Stomach (tissue), 9 donors: ENCODE data around the gene NPHP4. TPM values are rescaled to one million over a fixed set of nuclear protein-coding genes. Genes with fewer than 3 reads are reported as not detected.

ENCODE experiments used
- DNase-seq, 2 donors: peaks; one replicate each; pipeline versions ENCODE4 v3.0.0 to v3.0.0-alpha.2; 2013 to 2019
- H3K27ac ChIP-seq, 5 donors: fragments of 200-600 bp in 4 of 5; sonication (generic) in 4 of 5; one replicate each; pipeline ENCODE4 v1.5.1; 2013 to 2019; ENCODE audit warnings: mild to moderate bottlenecking in 1 of 5, moderate library complexity in 1 of 5
- H3K27me3 ChIP-seq, 3 donors: fragments of 200-600 bp; sonication (generic); one replicate each; pipeline ENCODE4 v1.5.1; 2017 to 2019; ENCODE audit warnings: mixed run types in 1 of 3
- H3K36me3 ChIP-seq, 4 donors: fragments of 200-600 bp; sonication (generic); 1 replicate in 3 of 4; 2 replicates in 1 of 4; pipeline ENCODE4 v1.5.1; 2016 to 2019
- H3K4me1 ChIP-seq, 4 donors: fragments of 200-600 bp; sonication (generic); one replicate each; pipeline ENCODE4 v1.5.1; 2016 to 2019
- H3K4me3 ChIP-seq, 4 donors: fragments of 200-600 bp; sonication (generic) in 3 of 4; one replicate each; pipeline ENCODE4 v1.5.1; 2016 to 2019; ENCODE audit warnings: mild to moderate bottlenecking in 1 of 4
- H3K9me3 ChIP-seq, 4 donors: fragments of 200-600 bp; sonication (generic); one replicate each; pipeline ENCODE4 v1.5.1; 2016 to 2019
- CTCF ChIP-seq, 7 experiments: fragments of 450-650 bp in 4 of 7; fragments of 200-600 bp in 3 of 7; sonication (generic) in 3 of 7; IDR thresholded peaks; one replicate each; pipeline ENCODE4 v1.5.1; 2016 to 2019; ENCODE audit warnings: antibody characterized with exemption in 7 of 7, control low read depth in 2 of 7, mild to moderate bottlenecking in 1 of 7
- EP300 ChIP-seq: sonication (generic); formaldehyde crosslinking; IDR thresholded peaks from one replicate; pipeline ENCODE4 v1.6.1; 2017; ENCODE audit warnings: antibody characterized with exemption
- POLR2A ChIP-seq, 4 donors: fragments of 450-650 bp; IDR thresholded peaks; one replicate each; pipeline ENCODE4 v1.6.1; 2016; ENCODE audit warnings: antibody characterized with exemption in 4 of 4, control low read depth in 2 of 4, mild to moderate bottlenecking in 1 of 4, moderate library complexity in 1 of 4
- POLR2AphosphoS5 ChIP-seq, 3 donors: sonication (generic); formaldehyde crosslinking; IDR thresholded peaks; one replicate each; pipeline ENCODE4 v1.6.1; 2016; ENCODE audit warnings: antibody characterized with exemption in 3 of 3
- WGBS, 5 donors: extraction: QIAGEN DNeasy Blood & Tissue Kit in 3 of 5; methylation state at CpG; one replicate each; pipeline versions ENCODE4 v1.1.5 to v1.1.7; 2013 to 2018; 5-methylcytosine and 5-hydroxymethylcytosine counted together
- intact Hi-C: fragments of 100-400 bp; cut with DNase I; formaldehyde crosslinking; loops from one replicate; pipeline ENCODE4 v1.15.1; 2023; ENCODE audit warnings: low total_unique reads
- polyA plus RNA-seq, 3 donors: library from polyadenylated mRNA; stranded (reverse); fragments of 200-250 nt; gene quantifications; one replicate each; pipeline ENCODE4 v1.2.3, GENCODE V29; 2013
- total RNA-seq, 5 donors: library from RNA; depleted of rRNA; stranded (reverse); fragments of >200 nt; gene quantifications; one replicate each; pipeline versions ENCODE4 v1.1.0 to v1.2.3, GENCODE V29; 2014 to 2016
- donor health status: healthy with polysubstance abuse.
- donor health status: Bipolar disorder and iron deficiency.
- donor health status: healthy.

The NPHP4 gene
- total and polyA plus RNA-seq, 8 donors = 1.9 to 29.7 (median 7.3) TPM

GRCh38 chr1:5849550-5849949 lies 142.7 kb downstream of the NPHP4 start:
- H3K27ac ChIP-seq = no peak overlapping the region
- intact Hi-C loops = no loop called here

GRCh38 chr1:5847013-5847659 lies 145.1 kb downstream of the NPHP4 start:
- TF ChIP-seq EP300 (no peak), POLR2A (IDR thresholded peaks at IDR 0.05) (no peak), POLR2AphosphoS5 (IDR thresholded peaks at IDR 0.05) (no peak), CTCF (IDR thresholded peaks at IDR 0.05) (no peak)
- intact Hi-C loops = no loop called here
- no peak overlapping the region for H3K27ac ChIP-seq
- H3K36me3 ChIP-seq = no peaks in the 10 kb centered on the region
- WGBS, 5 donors = 27 to 42% (median 31%) methylated on average over 20 to 27 of the region's 27 CpGs
- no peak overlapping the region for H3K4me3 ChIP-seq
- peaks cover 0 to 60% (median 12%) of the 10 kb centered on the region in 3 donors for H3K27me3 ChIP-seq
- peak in 1 of 2 donors; percentile 76 for DNase-seq
- H3K9me3 ChIP-seq = no peaks in the 10 kb centered on the region
- H3K4me1 ChIP-seq = no peaks in the 10 kb centered on the region

More at GRCh38 chr1:5849550-5849949, 142.7 kb downstream of the NPHP4 start:
- no peak for TF ChIP-seq CTCF (IDR thresholded peaks at IDR 0.05)
- no peak for TF ChIP-seq POLR2AphosphoS5 (IDR thresholded peaks at IDR 0.05)
- no peak for TF ChIP-seq EP300
- TF ChIP-seq POLR2A (IDR thresholded peaks at IDR 0.05) = no peak
- H3K4me1 ChIP-seq = no peaks in the 10 kb centered on the region
- WGBS, 5 donors = 62 to 77% (median 71%) methylated on average over 4 of the region's 4 CpGs
- H3K9me3 ChIP-seq = no peaks in the 10 kb centered on the region
- DNase-seq = no peak
- H3K36me3 ChIP-seq = no peaks in the 10 kb centered on the region
- H3K27me3 ChIP-seq = peaks cover 0 to 36% (median 12%) of the 10 kb centered on the region in 3 donors
- no peak overlapping the region for H3K4me3 ChIP-seq

GRCh38 chr1:5845376-5845775 lies 146.8 kb downstream of the NPHP4 start:
- intact Hi-C loops = no loop called here
- 52 to 81% (median 62%) methylated on average over 2 to 5 of the region's 5 CpGs for WGBS, 5 donors
- no peaks in the 10 kb centered on the region for H3K36me3 ChIP-seq
- no peak for DNase-seq
- no peaks in the 10 kb centered on the region for H3K4me1 ChIP-seq
- peaks cover 0 to 77% (median 12%) of the 10 kb centered on the region in 3 donors for H3K27me3 ChIP-seq
- H3K4me3 ChIP-seq = no peak overlapping the region
- no peak overlapping the region for H3K27ac ChIP-seq
- H3K9me3 ChIP-seq = no peaks in the 10 kb centered on the region
- no peak for TF ChIP-seq EP300

GRCh38 chr1:5844442-5844841 lies 147.8 kb downstream of the NPHP4 start:
- WGBS, 5 donors = 60 to 86% (median 79%) methylated on average over 10 to 14 of the region's 14 CpGs
- intact Hi-C loops = no loop called here
- Histone ChIP-seq H3K4me1 (no peaks in the 10 kb centered on the region), H3K27ac (no peak overlapping the region), H3K9me3 (no peaks in the 10 kb centered on the region), H3K27me3 (peaks cover 0 to 78% (median 12%) of the 10 kb centered on the region in 3 donors), H3K4me3 (no peak overlapping the region), H3K36me3 (no peaks in the 10 kb centered on the region)
- TF ChIP-seq EP300 = no peak
- no peak for TF ChIP-seq CTCF (IDR thresholded peaks at IDR 0.05)
- no peak for TF ChIP-seq POLR2A (IDR thresholded peaks at IDR 0.05)
- no peak for DNase-seq

GRCh38 chr1:5843521-5844096 lies 148.6 kb downstream of the NPHP4 start:
- DNase-seq = no peak
- H3K27ac ChIP-seq = no peak overlapping the region
- TF ChIP-seq POLR2A (IDR thresholded peaks at IDR 0.05) (no peak), EP300 (no peak), POLR2AphosphoS5 (IDR thresholded peaks at IDR 0.05) (no peak), CTCF (IDR thresholded peaks at IDR 0.05) (no peak)
- 51 to 64% (median 58%) methylated on average over 12 to 13 of the region's 13 CpGs for WGBS, 5 donors
- H3K4me3 ChIP-seq = no peak overlapping the region
- H3K9me3 ChIP-seq = no peaks in the 10 kb centered on the region
- intact Hi-C loops = no loop called here
- H3K36me3 ChIP-seq = no peaks in the 10 kb centered on the region
- peaks cover 0 to 80% (median 12%) of the 10 kb centered on the region in 3 donors for H3K27me3 ChIP-seq
- no peaks in the 10 kb centered on the region for H3K4me1 ChIP-seq
